GM12878 (cell line): ENCODE measurements around the gene ACAP2. TPM values are rescaled to one million over a fixed set of nuclear protein-coding genes. Genes with fewer than 3 reads are reported as not detected.
A peak's percentile ranks its signal among the peaks of the same experiment; 100 is the strongest.

ENCODE experiments used
- BRCA1 ChIP-seq: IDR thresholded peaks from 2 replicates; pipeline ENCODE4 v1.6.1; 2011; ENCODE audit warnings: low read depth, low read length, improper control_type of control experiment
- EED ChIP-seq: sonication (generic); IDR thresholded peaks from 2 replicates; pipeline ENCODE4 v1.6.1; 2016; ENCODE audit warnings: antibody characterized with exemption, low read depth
- EGR1 ChIP-seq, 2 experiments: IDR thresholded peaks; 1 replicate in 1 of 2; 2 replicates in 1 of 2; pipeline ENCODE4 v1.6.1; 2011 to 2012; ENCODE audit warnings: low read depth in 2 of 2, low read length in 2 of 2, borderline replicate concordance in 1 of 2, mild to moderate bottlenecking in 1 of 2, moderate library complexity in 1 of 2
- HDGF ChIP-seq: fragments of 450-650 bp; IDR thresholded peaks from 2 replicates; pipeline ENCODE4 v1.6.1; 2016; ENCODE audit warnings: antibody characterized with exemption
- IKZF1 ChIP-seq: fragments of 450-650 bp; conservative IDR thresholded peaks from 2 replicates; pipeline ENCODE4 v1.6.1; 2017; ENCODE audit warnings: antibody characterized with exemption, mild to moderate bottlenecking
- KAT2A ChIP-seq: conservative IDR thresholded peaks from 2 replicates; pipeline ENCODE4 v1.6.1; 2011; ENCODE audit warnings: low read depth, low read length; ENCODE audit not compliant: control insufficient read depth
- MYB ChIP-seq: fragments of 150-350 bp; IDR thresholded peaks from 2 replicates; pipeline ENCODE4 v1.6.1; 2014; ENCODE audit warnings: mild to moderate bottlenecking, low read depth, low read length, borderline replicate concordance
- NFXL1 ChIP-seq: fragments of 450-650 bp; IDR thresholded peaks from 2 replicates; pipeline ENCODE4 v1.6.1; 2017; ENCODE audit warnings: antibody characterized with exemption, mild to moderate bottlenecking, borderline replicate concordance
- PAX5 ChIP-seq: IDR thresholded peaks from 2 replicates; pipeline ENCODE4 v1.6.1; 2011; ENCODE audit warnings: low read depth, low read length, borderline replicate concordance
- RB1 ChIP-seq: fragments of 450-650 bp; formaldehyde crosslinking; IDR thresholded peaks from 2 replicates; pipeline ENCODE4 v1.6.1; 2017; ENCODE audit warnings: mild to moderate bottlenecking, borderline replicate concordance
- SMAD1 ChIP-seq: fragments of 450-650 bp; IDR thresholded peaks from 2 replicates; pipeline ENCODE4 v1.6.1; 2018; ENCODE audit warnings: mild to moderate bottlenecking, low read depth; ENCODE audit not compliant: partially characterized antibody
- SUPT20H ChIP-seq: IDR thresholded peaks from 2 replicates; pipeline ENCODE4 v1.6.1; 2011; ENCODE audit warnings: low read depth, mild to moderate bottlenecking, low read length, moderate library complexity, borderline replicate concordance; ENCODE audit not compliant: control insufficient read depth
- ZNF592 ChIP-seq: fragments of 450-650 bp; IDR thresholded peaks from 2 replicates; pipeline ENCODE4 v1.6.1; 2017; ENCODE audit warnings: mild to moderate bottlenecking, moderate library complexity
- polyA plus RNA-seq, 11 experiments: library from polyadenylated mRNA; depleted of rRNA in 4 of 11; unstranded in 6 of 11; stranded (reverse) in 5 of 11; fragments of >200 nt; fragmentation: Nextera tagmentation in 4 of 11; fragmentation: Illumina TruSeq in 1 of 11; extraction: Ambion mirVana in 4 of 11; extraction: Trizol in 1 of 11; gene quantifications; 1 replicate in 1 of 11; 2 replicates in 10 of 11; pipeline versions ENCODE4 v1.2.1 to v1.2.3, GENCODE V29; 2011 to 2016; ENCODE audit warnings: inconsistent platforms in 2 of 11, missing spikeins in 2 of 11, low read depth in 1 of 11
- total RNA-seq, 4 experiments: library from RNA; depleted of rRNA in 3 of 4; stranded (reverse); fragments of >200 nt in 3 of 4; fragmentation: Illumina TruSeq in 1 of 4; extraction: Trizol in 1 of 4; gene quantifications; 2 replicates each; pipeline versions ENCODE4 v1.2.1 to v1.2.3, GENCODE V29; 2013 to 2021
- TF ChIP-seq, protein P1 (sequence below): fragments of 150-350 bp; IDR thresholded peaks from 2 replicates; pipeline ENCODE4 v1.6.1; 2014; ENCODE audit warnings: mild to moderate bottlenecking, low read depth, low read length
- TF ChIP-seq, protein P2 (sequence below): fragments of 450-650 bp; formaldehyde crosslinking; IDR thresholded peaks from 2 replicates; pipeline ENCODE4 v1.5.0; 2022; ENCODE audit warnings: mild to moderate bottlenecking, missing genetic modification characterization
- TF ChIP-seq, protein P3 (sequence below): fragments of 150-350 bp; IDR thresholded peaks from 2 replicates; pipeline ENCODE4 v1.6.1; 2016; ENCODE audit warnings: low read depth, low read length

The ACAP2 gene
- total and polyA plus RNA-seq, 10 of the 15 experiments (the other 5 are each of a cell fraction or from before 2014, with no cell fraction given) = 7.1 to 53.8 (median 35.7) TPM

DNA sequence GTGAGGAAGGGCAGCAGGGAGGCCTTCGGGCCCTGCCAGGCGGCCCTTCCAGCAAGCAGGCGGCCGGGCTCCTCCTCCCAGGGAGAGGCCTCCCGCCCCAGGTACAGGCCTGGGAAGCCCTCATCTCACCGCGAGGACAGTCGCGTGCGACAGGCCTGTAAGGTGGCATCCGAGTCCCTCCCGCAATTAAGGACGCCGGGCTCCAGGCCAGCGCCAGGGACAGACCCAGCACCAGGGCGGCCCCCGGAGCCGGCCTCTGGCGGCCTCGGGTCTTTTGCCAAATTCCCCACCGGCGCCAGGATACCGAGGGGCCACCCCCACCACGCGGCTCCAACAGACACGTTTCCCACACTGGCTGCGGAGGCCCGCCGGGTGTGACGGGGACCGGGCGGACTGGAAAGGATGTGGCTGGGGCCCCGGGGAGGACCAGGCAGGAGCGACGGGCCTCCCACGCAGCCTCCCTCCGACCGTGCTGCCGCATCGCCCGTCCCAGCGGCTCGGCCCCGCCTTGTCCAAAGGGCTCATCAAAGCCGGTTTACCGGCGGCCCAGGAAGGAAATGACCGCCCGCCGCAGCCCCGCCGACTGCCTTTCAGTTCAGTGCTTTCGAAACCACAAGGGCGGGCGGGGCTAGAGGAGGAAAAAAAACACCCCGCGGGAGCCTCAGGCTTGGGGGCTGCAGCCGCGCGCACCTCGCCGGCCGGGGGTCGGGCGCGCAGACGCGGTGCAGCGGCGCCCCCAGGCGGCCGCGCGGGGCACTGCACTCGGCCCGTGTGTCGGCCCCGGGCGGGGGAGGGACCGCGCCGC, 183.1 kb downstream of the ACAP2 start (continued):
- TF ChIP-seq, protein P1, sequence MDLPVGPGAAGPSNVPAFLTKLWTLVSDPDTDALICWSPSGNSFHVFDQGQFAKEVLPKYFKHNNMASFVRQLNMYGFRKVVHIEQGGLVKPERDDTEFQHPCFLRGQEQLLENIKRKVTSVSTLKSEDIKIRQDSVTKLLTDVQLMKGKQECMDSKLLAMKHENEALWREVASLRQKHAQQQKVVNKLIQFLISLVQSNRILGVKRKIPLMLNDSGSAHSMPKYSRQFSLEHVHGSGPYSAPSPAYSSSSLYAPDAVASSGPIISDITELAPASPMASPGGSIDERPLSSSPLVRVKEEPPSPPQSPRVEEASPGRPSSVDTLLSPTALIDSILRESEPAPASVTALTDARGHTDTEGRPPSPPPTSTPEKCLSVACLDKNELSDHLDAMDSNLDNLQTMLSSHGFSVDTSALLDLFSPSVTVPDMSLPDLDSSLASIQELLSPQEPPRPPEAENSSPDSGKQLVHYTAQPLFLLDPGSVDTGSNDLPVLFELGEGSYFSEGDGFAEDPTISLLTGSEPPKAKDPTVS = no peak
- TF ChIP-seq PAX5 = peak; percentile 66; the same call in 1 of the 2 replicates
- no peak for TF ChIP-seq KAT2A
- peak; percentile 77; the same call in 1 of the 2 replicates for TF ChIP-seq RB1
- TF ChIP-seq SMAD1 = no peak
- TF ChIP-seq SUPT20H = no peak
- TF ChIP-seq, protein P2, sequence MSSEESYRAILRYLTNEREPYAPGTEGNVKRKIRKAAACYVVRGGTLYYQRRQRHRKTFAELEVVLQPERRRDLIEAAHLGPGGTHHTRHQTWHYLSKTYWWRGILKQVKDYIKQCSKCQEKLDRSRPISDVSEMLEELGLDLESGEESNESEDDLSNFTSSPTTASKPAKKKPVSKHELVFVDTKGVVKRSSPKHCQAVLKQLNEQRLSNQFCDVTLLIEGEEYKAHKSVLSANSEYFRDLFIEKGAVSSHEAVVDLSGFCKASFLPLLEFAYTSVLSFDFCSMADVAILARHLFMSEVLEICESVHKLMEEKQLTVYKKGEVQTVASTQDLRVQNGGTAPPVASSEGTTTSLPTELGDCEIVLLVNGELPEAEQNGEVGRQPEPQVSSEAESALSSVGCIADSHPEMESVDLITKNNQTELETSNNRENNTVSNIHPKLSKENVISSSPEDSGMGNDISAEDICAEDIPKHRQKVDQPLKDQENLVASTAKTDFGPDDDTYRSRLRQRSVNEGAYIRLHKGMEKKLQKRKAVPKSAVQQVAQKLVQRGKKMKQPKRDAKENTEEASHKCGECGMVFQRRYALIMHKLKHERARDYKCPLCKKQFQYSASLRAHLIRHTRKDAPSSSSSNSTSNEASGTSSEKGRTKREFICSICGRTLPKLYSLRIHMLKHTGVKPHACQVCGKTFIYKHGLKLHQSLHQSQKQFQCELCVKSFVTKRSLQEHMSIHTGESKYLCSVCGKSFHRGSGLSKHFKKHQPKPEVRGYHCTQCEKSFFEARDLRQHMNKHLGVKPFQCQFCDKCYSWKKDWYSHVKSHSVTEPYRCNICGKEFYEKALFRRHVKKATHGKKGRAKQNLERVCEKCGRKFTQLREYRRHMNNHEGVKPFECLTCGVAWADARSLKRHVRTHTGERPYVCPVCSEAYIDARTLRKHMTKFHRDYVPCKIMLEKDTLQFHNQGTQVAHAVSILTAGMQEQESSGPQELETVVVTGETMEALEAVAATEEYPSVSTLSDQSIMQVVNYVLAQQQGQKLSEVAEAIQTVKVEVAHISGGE (CRISPR knock-in tag) = no peak
- no peak for TF ChIP-seq HDGF
- TF ChIP-seq NFXL1 = no peak
- no peak for TF ChIP-seq BRCA1
- peak in 1 of 2 experiments; percentile 92; a peak in 2 of 3 replicates for TF ChIP-seq EGR1 (IDR thresholded peaks at IDR 0.05; ENCODE audit: borderline replicate concordance in 1 of 2, low read depth in 2 of 2, low read length in 2 of 2)
- peak; percentile 98 for TF ChIP-seq IKZF1
- no peak; the same call in 1 of the 2 replicates for TF ChIP-seq ZNF592
- TF ChIP-seq, protein P3, sequence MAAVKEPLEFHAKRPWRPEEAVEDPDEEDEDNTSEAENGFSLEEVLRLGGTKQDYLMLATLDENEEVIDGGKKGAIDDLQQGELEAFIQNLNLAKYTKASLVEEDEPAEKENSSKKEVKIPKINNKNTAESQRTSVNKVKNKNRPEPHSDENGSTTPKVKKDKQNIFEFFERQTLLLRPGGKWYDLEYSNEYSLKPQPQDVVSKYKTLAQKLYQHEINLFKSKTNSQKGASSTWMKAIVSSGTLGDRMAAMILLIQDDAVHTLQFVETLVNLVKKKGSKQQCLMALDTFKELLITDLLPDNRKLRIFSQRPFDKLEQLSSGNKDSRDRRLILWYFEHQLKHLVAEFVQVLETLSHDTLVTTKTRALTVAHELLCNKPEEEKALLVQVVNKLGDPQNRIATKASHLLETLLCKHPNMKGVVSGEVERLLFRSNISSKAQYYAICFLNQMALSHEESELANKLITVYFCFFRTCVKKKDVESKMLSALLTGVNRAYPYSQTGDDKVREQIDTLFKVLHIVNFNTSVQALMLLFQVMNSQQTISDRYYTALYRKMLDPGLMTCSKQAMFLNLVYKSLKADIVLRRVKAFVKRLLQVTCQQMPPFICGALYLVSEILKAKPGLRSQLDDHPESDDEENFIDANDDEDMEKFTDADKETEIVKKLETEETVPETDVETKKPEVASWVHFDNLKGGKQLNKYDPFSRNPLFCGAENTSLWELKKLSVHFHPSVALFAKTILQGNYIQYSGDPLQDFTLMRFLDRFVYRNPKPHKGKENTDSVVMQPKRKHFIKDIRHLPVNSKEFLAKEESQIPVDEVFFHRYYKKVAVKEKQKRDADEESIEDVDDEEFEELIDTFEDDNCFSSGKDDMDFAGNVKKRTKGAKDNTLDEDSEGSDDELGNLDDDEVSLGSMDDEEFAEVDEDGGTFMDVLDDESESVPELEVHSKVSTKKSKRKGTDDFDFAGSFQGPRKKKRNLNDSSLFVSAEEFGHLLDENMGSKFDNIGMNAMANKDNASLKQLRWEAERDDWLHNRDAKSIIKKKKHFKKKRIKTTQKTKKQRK = no peak
- no peak for TF ChIP-seq MYB
- peak; percentile 80 for TF ChIP-seq EED
